Thyroid gland (tissue), 4 donors: ENCODE results near the gene EGFL8. TPM values are rescaled to one million over a fixed set of nuclear protein-coding genes. Genes with fewer than 3 reads are reported as not detected.

Experiments
- DNase-seq, 2 donors: peaks; one replicate each; pipeline ENCODE4 v3.0.0-alpha.2; 2019
- H3K27ac ChIP-seq, 3 donors: fragments of 200-600 bp; sonication (generic); 1 replicate in 2 of 3; 2 replicates in 1 of 3; pipeline ENCODE4 v1.5.1; 2016 to 2019; ENCODE audit warnings: mild to moderate bottlenecking in 1 of 3, moderate library complexity in 1 of 3
- H3K27me3 ChIP-seq: fragments of 200-600 bp; sonication (generic); one replicate; pipeline ENCODE4 v1.5.1; 2019
- H3K36me3 ChIP-seq, 2 donors: fragments of 200-600 bp; sonication (generic); one replicate each; pipeline ENCODE4 v1.5.1; 2016 to 2019
- H3K4me1 ChIP-seq, 2 donors: fragments of 200-600 bp; sonication (generic); one replicate each; pipeline ENCODE4 v1.5.1; 2017 to 2019
- H3K4me3 ChIP-seq, 3 donors: fragments of 200-600 bp; sonication (generic); replicated peaks in 1 of 3; 1 replicate in 2 of 3; 2 replicates in 1 of 3; pipeline ENCODE4 v1.5.1; 2016; ENCODE audit warnings: mild to moderate bottlenecking in 1 of 3
- H3K9me3 ChIP-seq: fragments of 200-600 bp; sonication (generic); one replicate; pipeline ENCODE4 v1.5.1; 2017
- POLR2A ChIP-seq, 2 donors: fragments of 450-650 bp; IDR thresholded peaks; one replicate each; pipeline ENCODE4 v1.6.1; 2017; ENCODE audit warnings: antibody characterized with exemption in 2 of 2, mild to moderate bottlenecking in 2 of 2, moderate library complexity in 1 of 2
- WGBS, 2 donors: methylation state at CpG; one replicate each; pipeline ENCODE4 v1.1.5; 2017; 5-methylcytosine and 5-hydroxymethylcytosine counted together
- intact Hi-C: fragments of 100-400 bp; cut with DNase I; formaldehyde crosslinking; loops from one replicate; pipeline ENCODE4 v1.15.1; 2023
- total RNA-seq, 4 donors: library from RNA; depleted of rRNA; stranded (reverse); fragments of >200 nt; gene quantifications; one replicate each; pipeline ENCODE4 v1.2.3, GENCODE V29; 2016
- TF ChIP-seq, protein P1 (sequence below), 6 experiments: fragments of 200-600 bp in 3 of 6; fragments of 450-650 bp in 3 of 6; sonication (generic) in 3 of 6; IDR thresholded peaks; one replicate each; pipeline ENCODE4 v1.5.1; 2016 to 2019; ENCODE audit warnings: antibody characterized with exemption in 6 of 6, mild to moderate bottlenecking in 2 of 6, inconsistent platforms in 1 of 6, moderate library complexity in 1 of 6

EGFL8 gene
- total RNA-seq, 4 donors from 2014 or later, result 2.3 to 9.8 (median 6.5) TPM

DNA sequence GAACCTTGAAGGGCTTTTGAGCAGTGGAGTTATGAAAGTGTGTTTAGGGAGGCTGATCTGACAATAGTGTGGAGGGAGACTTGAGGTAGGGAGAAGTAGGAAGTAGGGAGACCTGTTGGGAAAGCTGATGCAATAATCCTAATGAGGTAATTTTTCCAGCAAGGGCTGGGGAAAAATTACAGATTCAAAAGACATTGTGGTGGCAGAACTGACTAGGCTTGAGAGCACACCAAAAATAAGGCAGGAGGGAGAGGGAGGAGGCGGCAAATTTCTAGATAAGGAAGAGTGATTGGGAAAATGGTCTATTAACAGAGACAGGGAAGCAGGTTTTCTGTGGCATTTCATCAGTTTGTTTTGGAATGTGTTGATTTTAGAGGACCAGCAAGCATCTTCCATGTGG, 18.1 kb upstream of the EGFL8 start:
- intact Hi-C loops, result no loop called here
- Histone ChIP-seq H3K27ac (no peak overlapping the region), H3K36me3 (no peaks in the 10 kb centered on the region), H3K27me3 (no peaks in the 10 kb centered on the region), H3K4me1 (no peaks in the 10 kb centered on the region), H3K9me3 (no peaks in the 10 kb centered on the region), H3K4me3 (no peak overlapping the region)
- TF ChIP-seq, protein P1, sequence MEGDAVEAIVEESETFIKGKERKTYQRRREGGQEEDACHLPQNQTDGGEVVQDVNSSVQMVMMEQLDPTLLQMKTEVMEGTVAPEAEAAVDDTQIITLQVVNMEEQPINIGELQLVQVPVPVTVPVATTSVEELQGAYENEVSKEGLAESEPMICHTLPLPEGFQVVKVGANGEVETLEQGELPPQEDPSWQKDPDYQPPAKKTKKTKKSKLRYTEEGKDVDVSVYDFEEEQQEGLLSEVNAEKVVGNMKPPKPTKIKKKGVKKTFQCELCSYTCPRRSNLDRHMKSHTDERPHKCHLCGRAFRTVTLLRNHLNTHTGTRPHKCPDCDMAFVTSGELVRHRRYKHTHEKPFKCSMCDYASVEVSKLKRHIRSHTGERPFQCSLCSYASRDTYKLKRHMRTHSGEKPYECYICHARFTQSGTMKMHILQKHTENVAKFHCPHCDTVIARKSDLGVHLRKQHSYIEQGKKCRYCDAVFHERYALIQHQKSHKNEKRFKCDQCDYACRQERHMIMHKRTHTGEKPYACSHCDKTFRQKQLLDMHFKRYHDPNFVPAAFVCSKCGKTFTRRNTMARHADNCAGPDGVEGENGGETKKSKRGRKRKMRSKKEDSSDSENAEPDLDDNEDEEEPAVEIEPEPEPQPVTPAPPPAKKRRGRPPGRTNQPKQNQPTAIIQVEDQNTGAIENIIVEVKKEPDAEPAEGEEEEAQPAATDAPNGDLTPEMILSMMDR (IDR thresholded peaks at IDR 0.05), result no peak
- TF ChIP-seq POLR2A (IDR thresholded peaks at IDR 0.05), result no peak
- no peak for DNase-seq
- WGBS, 2 donors, result 93 to 94% methylated on average over 1 of the region's 1 CpG

DNA sequence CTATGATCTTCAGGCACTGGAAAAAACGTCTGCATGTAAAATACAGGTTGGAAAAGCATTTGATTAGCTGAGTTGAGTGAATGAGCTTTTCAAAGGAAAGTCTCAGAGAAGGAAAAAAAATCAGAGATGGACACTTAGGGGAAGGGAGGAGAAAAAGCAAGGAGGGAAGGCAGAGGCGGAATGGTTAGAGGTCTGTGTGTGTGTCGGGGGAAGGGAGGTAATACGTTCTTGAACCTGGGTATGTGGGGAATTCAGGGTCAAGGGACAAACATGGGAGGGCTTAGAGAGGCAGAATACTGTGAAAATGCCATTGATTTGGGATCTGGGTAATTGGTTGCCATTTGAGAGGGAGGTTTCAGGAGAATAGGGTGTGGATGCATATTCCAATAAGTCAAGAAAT, 17.7 kb upstream of the EGFL8 start:
- intact Hi-C loops, result no loop called here
- Histone ChIP-seq H3K27me3 (no peaks in the 10 kb centered on the region), H3K27ac (no peak overlapping the region), H3K4me1 (no peaks in the 10 kb centered on the region), H3K36me3 (no peaks in the 10 kb centered on the region), H3K9me3 (no peaks in the 10 kb centered on the region), H3K4me3 (no peak overlapping the region)
- TF ChIP-seq, protein P1 (IDR thresholded peaks at IDR 0.05), result no peak
- no peak for DNase-seq
- 52 to 59% methylated on average over 4 of the region's 4 CpGs for WGBS, 2 donors

- WGBS, 2 donors, result 94 to 95% methylated on average over 4 of the region's 4 CpGs
- intact Hi-C loops, result no loop called here
These were observed 16.8 kb upstream of the EGFL8 start for GRCh38 chr6:32147401-32148132.

DNA sequence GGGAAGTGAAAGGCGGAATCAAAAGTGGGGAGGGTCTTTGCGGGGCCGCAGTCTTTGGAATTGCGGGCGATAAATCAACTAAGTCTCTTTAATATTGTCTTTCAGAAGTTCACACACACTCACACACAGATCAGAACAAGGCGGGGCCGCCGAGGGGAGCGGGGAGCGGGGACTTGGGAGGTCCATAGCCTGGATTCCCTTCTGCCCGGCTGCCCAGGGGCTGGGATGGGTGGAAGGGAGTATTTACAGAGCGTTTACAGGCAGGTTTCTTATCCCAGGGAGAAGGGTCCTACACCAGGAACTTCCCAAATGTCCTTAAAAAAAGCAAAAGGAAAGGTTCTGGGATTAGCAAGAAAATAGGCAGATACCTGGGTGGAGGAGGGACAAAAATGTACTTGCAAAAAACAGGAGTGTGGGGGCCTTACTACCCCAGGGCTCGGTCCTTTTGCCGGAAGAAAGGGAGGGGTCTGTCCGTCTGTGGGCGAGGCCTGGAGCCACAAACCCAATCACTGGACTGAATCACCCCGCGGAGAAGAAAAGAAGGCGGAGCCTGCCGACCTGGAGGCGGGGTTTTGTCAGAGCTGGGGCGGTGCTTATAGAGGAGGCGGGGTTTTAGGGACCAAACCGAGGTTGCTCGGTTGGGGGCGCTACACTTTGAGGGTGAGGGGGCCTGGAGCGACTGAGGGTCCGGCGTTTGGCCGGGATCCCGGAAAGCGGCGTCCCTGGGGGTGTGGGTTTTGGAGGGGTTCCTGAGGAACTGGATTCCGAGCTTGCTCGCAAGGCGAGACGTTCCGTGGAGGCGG, 15.9 kb upstream of the EGFL8 start:
- Histone ChIP-seq H3K4me1 (peaks cover 14 to 15% of the 10 kb centered on the region in 2 donors), H3K27me3 (no peaks in the 10 kb centered on the region), H3K27ac (no peak overlapping the region), H3K4me3 (no peak overlapping the region), H3K9me3 (no peaks in the 10 kb centered on the region), H3K36me3 (no peaks in the 10 kb centered on the region)
- peak; percentile 30 to 57 for DNase-seq
- WGBS, 2 donors, result 28 to 33% methylated on average over 39 of the region's 39 CpGs
- TF ChIP-seq, protein P1 (IDR thresholded peaks at IDR 0.05), result no peak
- TF ChIP-seq POLR2A (IDR thresholded peaks at IDR 0.05), result no peak
- intact Hi-C loops, result no loop called here

More at GRCh38 chr6:32147401-32148132, 16.8 kb upstream of the EGFL8 start:
- Histone ChIP-seq H3K36me3 (no peaks in the 10 kb centered on the region), H3K27ac (no peak overlapping the region), H3K9me3 (no peaks in the 10 kb centered on the region), H3K4me1 (peaks cover 6 to 7% of the 10 kb centered on the region in 2 donors), H3K27me3 (no peaks in the 10 kb centered on the region), H3K4me3 (no peak overlapping the region)
- TF ChIP-seq, protein P1 (IDR thresholded peaks at IDR 0.05), result no peak
- TF ChIP-seq POLR2A (IDR thresholded peaks at IDR 0.05), result no peak
- DNase-seq, result no peak
